ENCODE results near the gene NKD1. TPM values are rescaled to one million over a fixed set of nuclear protein-coding genes. Genes with fewer than 3 reads are reported as not detected.

The NKD1 gene
- polyA plus RNA-seq, 4 donors, result 10.3 to 13.1 (median 12.0) TPM

DNA sequence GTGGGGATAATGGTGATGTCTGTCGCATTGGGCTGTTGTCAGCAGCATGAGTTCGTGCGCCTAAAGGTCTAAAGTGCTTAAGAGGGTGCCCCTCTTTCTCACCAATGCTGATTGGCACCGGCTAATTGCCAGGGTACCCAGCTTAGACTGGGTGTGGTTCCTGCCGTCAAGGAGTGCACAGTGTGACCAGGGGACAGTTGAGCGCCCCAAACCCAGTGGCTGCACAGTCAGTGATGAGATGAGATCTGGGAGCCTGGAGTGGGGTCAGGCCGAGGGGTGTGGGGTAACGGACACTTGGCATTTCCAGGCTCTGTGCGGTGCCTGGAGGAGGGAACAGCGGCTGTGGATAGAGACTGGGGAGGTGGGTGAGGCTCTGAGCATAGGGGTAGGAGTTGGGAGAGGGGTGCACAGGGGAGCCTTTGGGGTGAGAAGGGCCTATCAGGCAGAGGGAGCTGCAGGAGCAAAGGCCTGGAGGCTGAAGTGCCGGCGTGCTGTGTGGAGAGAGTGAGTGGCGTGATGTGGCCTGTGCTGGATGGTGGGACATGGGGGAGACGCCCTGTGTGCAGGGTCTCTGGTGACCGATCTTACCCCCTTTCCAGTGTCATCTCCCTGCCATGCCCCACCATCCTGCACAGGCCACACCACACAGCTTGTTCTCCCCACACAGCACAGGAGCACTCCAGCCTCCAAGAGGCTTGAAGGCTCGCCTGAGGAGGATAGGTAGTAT lies 74.6 kb downstream of the NKD1 start:
- DNase-seq (ENCODE audit: low read depth in 4 of 4, low spot score in 3 of 4), result no peak

DNA sequence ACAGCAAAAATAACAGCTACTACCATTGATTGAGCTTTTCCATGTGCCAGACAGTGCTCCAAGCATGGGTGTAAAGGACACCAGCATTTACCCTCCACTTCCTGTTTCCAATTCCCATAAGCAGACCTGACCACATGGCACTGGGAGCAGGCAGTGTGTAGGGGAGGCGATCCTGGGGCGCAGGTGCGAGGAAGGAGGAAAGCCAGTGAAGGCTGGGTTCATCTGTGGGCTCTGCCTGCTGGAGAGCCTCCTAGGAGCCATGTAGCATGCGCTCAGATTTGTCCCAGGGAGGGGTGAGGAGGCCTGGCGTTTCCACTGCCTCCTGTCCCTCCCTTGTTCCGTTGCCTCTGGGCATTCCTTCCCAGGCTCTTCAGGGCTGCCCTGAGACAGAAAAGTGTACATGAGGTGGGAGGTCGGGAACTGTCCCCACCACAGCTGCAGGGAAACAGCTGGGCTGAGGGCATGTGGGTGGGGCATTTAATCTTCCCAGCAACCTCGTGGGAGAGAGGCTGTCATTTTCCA lies 76.3 kb downstream of the NKD1 start:
- DNase-seq (ENCODE audit: low read depth in 4 of 4, low spot score in 3 of 4), result no peak

DNA sequence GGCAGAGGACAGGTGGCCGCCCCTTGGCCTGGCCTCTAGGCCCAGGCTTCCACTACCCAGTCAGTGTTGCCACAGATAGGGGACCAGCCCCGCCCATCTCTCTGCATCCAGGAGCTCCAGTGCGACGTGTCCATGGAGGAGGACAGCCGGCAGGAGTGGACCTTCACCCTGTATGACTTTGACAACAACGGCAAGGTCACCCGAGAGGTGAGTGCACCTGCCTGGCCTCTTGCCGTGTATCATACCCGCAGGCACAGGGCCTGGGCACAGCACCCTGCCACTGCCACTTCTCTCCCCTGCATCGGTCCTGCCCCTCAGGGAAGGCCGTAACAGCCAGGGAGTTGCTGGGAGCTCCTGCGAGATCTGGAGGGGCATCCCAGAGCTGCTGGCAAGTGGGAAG lies 77.2 kb downstream of the NKD1 start:
- DNase-seq (ENCODE audit: low read depth in 4 of 4, low spot score in 3 of 4), result no peak

DNA sequence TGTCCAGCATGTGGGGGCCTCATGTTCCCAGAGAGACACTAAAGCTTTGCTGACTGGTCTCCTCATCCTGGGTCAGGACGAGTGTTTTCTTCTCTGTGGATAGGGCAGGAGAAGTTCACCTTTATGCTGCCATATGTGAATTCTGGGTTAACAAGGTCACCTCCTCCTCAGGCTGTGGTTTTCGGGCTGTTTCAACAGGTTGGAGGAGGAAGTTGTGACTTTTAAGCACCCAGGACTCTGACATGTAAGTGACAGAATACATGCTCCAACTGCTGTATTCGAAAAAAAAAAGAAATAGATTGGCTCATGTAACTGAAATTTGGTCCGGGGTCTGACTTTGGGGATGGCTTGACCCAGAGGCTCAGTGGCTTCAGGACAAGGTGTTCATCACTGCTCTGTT lies 78.7 kb downstream of the NKD1 start:
- no peak for DNase-seq (ENCODE audit: low read depth in 4 of 4, low spot score in 3 of 4)

DNA sequence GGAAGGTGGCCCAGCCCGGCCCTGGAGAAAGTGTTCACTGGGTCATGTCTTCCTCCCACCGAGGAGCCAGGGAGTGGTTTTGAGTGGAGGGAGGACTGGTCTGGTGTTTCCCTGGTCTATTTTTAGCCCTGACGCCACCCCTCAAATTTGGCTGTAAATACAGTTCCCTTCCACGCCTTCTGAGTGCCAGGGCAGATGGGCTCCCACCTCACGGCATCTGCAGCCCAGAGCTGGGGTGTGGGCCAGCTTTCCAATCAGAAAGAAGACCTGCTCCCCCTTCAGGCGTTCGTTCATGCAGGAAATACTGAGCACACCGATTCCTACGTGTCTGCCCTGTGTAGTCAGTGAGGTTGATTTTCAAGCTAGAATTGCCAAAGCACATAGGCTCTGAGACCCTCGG lies 79.2 kb downstream of the NKD1 start:
- no peak for DNase-seq (ENCODE audit: low read depth in 4 of 4, low spot score in 3 of 4)

DNA sequence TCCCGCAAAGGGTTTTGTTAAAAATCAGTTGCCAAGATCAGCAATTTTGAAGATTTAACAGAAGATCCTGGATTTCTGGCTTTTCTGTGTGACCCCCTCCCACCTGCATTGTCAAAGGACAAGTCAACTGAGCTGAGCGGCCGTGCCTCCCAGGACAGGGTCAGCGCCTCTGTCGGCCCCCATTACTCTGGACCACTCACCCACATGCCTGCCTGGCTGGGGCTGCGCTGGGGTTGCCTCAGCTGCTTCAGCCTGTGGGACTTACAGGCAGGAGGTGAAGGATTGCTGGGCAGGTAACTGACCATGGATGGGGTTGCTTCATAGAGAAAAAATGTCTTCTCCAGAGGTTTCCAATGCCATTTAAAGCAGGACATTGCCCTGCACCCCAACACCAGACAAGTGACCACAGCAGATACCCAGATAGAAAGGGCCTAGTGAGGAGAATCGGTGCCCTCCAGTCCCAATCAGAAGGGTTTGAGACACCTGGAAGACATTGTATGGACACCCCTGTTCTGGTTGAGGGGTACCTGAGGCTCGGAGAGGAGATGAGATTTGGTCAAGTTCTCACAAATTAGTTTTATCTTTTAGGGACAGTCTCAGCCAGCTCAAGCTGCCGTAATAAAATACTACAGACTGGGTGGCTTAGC lies 80.1 kb downstream of the NKD1 start:
- DNase-seq (ENCODE audit: low read depth in 4 of 4, low spot score in 3 of 4), result no peak

DNA sequence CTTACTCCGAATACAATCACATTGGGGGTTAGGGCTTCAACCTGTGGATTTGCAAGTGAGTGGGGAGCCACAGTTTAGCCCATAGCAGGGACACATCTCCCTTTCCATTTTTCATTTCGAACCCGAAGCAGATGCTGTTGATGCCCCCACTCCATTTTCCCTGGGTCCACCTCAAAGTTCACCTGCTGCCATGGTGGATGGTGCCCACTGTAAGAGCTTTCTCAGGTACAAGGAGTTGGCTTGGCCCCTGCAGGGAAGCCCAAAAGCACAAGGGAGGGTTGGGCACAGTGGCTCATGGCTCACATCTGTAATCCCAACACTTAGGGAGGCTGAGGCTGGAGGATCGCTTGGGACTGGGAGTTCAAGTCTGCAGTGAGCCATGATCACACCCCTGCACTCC lies 81.1 kb downstream of the NKD1 start:
- no peak for DNase-seq (ENCODE audit: low read depth in 4 of 4, low spot score in 3 of 4)

DNA sequence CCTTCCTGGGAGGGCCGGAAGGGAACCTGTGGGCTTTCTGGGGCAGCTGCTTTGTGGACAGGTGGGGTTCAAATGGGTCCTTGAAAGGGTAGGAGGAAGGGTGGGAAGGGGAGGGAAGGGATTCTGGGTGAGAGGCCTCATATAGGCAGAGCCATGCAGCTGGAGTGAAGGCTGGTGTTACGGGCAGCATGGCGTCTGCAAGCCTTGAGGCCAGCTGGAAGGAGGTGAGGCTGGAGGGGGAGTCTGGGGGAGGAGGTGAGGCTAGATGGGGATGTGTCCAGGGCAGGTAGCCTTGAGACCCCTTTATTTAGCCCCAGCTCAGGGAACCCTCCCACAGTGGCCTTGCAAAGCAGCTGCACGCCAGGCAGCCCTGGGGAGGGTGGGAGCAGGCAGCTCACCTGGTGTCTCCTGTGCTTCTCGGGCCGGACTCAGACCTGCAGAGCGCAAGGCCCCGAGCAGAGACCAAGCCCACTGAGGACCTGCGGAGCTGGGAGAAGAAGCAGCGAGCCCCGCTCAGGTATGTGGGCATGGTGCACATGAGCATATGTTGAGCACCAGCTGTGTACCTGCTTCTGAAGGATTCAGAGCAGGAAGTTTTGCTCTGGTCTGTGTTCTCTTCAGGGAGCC lies 82.3 kb downstream of the NKD1 start:
- no peak for DNase-seq (ENCODE audit: low read depth in 4 of 4, low spot score in 3 of 4)

DNA sequence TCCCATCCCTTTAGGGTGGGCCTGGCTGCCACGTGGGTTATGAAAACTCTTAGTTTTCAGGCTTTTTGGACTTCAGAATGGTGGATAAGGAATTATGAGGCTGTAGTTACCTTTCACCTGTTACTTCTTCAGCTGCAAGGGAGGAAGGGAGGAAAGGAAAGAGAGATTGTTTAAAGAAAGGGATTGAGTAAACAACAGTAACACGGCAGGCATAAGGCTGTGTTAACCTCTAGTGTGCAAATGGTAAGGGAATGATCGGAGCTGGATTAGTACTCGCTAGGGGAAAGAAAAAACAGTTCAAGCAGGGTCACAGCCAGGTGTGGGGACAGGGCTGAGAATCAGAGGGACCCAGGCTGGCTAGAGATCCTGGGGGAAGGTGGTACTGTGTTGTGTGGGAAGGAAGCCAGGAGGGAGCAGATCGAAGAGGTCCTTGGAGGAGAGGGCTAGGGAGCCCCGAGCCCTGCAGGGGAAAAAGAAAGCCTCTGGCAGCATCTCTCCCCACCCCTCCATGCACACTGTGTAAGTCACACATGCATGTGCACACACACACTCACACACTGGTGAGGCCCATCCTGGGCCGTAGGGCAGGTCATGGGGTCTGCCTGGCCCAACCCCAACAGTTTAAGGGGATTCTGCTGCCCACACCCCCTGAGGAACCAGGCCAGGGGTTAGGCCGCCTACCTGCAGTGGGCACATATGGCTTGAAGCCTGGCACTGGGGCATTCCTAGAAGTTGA lies 83.2 kb downstream of the NKD1 start:
- no peak for DNase-seq (ENCODE audit: low read depth in 4 of 4, low spot score in 3 of 4)

DNA sequence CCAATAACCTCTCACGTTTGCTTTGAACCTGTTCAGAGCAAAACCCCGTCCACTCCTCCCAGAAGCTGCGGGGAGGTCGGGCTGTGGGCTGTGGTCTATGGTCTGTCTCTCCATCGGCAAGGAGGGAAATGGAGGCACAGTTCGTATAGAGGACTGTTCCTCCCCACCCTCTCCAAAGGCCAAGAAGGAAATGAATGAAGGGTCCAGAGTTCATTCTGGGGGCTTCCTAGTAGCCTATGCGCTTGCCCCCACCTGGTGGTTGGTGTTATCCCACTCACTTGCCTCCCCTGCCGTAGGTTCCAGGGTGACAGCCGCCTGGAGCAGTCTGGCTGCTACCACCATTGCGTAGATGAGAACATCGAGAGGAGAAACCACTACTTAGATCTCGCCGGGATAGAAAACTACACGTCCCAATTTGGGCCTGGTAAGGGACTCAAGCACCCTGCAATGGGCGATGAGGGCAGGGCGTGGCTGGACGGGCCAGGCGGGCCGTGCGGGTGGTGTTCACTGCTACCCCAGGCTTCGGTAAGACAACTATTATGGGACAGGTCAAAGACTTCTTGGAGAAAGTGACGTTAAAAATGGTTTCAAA lies 83.9 kb downstream of the NKD1 start:
- no peak for DNase-seq (ENCODE audit: low read depth in 4 of 4, low spot score in 3 of 4)

DNA sequence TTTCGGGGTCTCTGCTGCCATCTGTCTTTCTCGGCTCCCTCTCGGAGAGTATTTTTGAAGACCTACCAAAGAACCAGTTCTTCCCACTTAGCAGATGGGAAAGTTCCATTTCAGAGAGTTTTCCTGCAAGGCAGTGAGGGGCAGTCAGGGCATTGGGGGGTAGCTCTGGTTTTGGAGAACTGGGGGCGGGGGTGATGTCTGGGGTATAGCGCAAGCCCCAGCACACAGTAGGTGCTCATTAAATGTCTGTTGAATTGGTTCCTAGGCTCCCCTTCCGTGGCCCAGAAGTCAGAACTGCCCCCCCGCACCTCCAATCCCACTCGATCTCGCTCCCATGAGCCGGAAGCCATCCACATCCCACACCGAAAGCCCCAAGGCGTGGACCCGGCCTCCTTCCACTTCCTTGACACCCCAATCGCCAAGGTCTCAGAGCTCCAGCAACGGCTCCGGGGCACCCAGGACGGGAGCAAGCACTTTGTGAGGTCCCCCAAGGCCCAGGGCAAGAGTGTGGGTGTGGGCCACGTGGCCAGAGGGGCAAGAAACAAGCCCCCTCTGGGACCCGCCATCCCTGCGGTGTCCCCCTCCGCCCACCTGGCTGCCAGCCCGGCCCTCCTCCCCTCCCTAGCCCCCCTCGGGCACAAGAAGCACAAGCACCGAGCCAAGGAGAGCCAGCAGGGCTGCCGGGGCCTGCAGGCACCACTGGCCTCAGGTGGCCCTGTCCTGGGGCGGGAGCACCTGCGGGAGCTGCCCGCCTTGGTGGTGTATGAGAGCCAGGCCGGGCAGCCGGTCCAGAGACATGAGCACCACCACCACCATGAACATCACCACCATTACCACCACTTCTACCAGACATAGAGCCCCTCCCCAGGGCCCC lies 85.0 kb downstream of the NKD1 start:
- no peak for DNase-seq (ENCODE audit: low read depth in 4 of 4, low spot score in 3 of 4)

DNA sequence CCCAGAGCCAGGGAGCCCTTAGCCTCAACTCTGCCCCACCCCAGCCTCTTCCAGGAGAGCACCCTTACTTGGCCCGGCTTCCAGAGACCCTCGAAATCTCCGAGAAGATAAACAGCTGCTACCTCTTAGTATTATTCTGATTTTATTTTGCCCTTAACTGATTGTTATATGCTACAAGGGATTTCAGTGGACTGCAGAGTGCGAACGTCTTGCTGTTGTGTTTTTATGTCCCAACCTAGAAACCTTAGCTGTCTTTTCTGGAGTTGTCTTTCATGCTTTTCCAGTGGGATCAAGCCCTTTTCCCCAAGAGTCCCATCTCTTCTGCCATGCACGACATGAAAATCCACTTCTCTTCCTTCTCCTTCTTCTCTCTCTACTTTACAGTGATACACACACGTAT lies 85.9 kb downstream of the NKD1 start:
- DNase-seq (ENCODE audit: low read depth in 4 of 4, low spot score in 3 of 4), result no peak

DNA sequence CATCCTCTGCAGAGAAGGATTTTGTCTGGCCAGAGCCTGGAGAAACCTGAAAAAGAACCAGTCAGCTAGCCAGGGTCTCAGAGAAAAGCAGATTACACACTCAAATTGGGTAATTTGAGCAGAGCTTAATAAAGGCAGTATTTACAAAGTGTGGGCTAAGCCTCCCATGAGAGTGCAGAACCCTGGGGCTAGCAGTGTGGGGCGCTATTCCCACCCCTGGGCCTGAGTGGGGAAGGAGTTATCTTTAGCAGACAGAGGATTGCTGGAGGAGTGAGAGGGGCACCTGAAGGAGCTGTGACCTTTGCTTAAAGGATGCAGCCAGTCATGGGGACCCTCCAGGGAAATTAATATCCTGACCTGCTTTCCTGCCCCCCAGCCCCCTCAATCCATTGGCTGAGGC lies 86.8 kb downstream of the NKD1 start:
- no peak for DNase-seq (ENCODE audit: low read depth in 4 of 4, low spot score in 3 of 4)

DNA sequence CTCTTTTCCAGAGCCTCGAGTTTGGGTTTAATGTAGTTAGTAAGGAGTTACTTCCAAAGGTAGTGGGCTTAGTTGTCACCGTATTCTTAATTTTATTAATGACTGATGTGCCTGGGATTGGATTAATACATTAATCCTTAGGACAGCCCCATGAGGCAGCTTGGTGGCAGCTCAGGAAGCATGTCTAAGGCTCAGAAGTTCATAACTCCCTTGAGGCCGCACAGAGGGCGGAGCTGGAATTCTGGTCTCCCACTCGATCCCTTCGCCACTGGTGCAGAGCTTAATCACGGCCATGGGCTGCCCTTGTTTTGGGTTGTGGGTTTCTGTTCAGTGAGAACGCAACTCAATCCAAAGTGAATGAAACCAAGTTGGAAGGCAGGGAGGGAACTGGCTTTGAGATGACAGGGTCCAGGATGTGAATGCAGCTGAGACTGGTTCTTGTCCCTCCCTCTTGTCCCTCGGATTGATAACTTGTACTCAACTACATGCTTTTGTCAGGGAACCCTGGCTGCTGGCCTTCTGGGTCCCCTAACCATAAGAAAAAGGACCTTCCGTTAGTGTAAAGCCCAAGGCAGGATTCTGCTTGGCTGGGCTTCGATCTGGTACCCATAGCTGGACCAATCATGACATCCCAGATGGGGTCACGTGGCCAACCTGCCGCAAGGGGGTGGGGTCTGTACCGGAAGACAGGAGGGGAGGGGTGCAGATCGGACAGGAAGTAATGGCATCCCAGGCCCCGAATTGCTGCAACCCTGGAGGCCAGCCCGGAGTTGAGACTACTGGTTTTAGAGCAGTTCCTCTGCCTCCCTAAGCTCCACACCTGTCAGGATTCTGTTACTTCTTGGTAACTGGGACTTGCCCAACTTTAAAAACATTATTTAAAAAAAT lies 87.6 kb downstream of the NKD1 start:
- no peak for DNase-seq (ENCODE audit: low read depth in 4 of 4, low spot score in 3 of 4)

DNA sequence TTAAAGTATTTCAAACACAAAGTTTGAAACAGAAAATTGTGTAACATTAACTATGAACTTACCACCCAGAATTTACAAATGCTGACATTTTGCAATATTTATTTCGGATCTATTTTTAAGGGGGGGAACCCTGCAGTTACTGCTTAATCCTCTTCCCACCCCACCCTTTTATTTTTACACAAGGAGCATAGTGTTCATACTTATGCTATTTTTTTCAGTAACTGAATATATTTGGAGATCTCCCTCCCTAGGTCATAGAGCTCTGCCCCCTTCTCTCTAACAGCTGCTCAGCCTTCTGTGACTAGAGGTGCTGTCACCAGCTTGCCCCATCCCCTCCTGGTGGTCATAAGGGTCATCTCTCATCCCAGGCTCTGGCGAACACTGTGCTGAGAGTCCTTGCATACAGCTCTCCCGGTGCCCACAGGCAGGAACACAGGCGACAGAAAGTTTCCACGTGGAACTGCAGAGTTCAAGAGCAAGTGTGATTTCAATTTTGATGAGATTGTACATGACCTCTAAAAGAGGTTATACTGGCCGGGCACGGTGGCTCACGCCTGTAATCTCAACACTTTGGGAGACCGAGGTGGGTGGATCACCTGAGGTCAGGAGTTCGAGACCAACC lies 88.7 kb downstream of the NKD1 start:
- DNase-seq (ENCODE audit: low read depth in 4 of 4, low spot score in 3 of 4), result no peak

DNA sequence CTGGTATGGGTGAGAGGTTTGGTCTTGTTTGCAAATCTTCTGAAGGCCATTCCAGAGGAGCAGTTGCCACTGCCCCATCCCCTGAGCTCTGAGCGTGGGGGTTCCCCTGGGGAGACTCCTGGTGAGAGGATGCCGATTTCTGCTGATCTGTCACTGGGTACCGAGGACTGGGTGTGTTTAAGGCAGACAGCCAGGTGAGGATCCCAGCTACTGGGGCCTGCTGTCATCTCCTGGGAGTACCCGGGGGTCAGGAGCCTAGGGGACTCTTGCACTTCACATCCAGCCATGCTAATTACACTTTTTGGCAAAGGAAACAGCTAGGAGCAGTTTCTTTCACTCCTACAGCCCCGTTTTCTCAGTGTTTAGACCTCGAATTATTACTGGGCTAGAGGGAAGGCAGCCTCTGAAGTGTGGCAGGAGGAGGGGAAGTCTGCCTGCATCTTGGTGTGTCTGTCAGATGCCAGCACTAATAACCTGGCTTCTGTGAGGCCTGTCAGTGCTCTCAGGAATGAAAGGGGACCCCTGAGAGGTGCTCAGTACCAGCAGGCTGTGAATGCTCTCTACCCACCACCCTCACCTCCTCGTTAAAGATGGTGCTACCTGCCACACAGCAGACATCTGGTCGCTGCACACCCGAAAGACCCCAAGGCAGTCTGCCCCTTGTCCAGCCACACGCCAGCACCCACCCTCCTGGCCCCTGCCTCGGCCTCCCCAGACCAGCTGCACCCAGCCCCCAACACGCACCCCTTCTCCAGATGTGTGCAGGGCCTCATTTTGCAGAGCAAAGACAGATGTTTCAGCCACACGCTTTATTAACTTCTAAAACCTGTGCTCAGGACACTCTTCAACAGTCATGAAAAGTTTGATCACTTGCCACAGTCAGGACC lies 89.8 kb downstream of the NKD1 start:
- DNase-seq (ENCODE audit: low read depth in 4 of 4, low spot score in 3 of 4), result no peak

Measured in right renal pelvis (tissue), 4 donors.